Stimulated activated CD8-positive, alpha-beta memory T cell treated with anti-CD3 and anti-CD28 coated beads, Interleukin-15, amount 100 ng/mL, for 1 hour (primary cell): ENCODE results near the gene ELOVL1.
"Not testable (repeated sequence)": the region's sequence is repeated elsewhere in the genome, so short reads cannot be mapped to it uniquely, and the experiment has no call there.

Experiments
- DNase-seq: peaks from one replicate; pipeline ENCODE4 v3.0.0-alpha.2; 2020; ENCODE audit warnings: low read depth

Gene ELOVL1

DNA sequence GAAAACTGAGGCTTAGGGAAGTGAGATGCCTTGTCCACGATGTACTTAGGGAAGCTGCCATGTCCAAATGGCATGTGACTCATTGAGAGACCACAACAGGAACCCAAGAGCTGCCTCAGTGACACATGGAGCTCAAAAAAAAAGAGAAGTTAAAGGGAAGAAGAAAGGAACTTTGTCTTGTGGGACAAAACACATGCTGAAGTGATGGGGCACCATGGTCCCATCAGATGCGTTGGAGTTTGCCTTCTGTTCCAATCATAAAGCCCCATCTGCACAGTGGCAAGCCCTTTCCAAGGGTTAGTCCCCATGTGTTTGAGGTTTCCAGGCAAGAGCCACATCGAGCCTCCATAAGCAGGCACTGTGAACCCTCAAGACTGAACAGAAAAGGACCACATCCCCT lies 13.8 kb upstream of the ELOVL1 start:
- DNase-seq: no peak

DNA sequence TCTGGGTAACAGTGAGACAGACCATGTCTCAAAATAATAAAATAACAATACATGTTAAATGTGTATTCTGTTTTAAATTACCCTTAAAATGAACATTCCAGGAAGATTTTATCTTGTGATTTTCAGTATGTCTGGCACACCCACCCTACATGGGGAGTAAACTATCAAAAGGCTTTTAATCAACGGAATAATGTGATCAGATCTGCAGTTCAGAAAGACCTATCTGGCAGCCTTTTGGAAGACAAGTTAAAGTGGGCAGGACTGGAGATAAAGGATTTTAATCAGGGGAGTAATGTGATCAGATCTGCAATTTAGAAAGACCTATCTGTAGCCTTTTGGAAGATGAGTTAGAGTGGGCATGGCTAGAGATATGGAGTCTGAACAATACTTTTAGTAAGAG lies 11.7 kb upstream of the ELOVL1 start:
- no peak for DNase-seq

DNA sequence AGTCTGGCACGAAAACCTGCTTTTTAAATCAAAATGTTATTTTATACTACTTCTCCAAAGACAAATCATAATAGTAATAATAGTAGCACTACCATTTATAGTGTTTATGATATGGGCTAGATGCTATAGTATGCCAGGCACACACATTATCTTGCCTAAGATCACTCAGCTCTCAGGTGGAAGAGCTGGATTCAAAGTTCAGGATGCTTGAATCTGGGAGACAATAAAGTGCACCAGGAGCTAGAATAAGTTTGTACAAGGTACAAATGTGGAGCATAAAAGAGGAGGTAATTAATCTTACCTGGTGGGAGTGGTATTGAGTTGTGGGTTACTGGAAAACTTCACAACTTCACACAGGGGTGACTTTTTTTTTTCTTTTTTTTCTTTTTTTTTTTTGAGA lies 10.0 kb upstream of the ELOVL1 start:
- no peak for DNase-seq

DNA sequence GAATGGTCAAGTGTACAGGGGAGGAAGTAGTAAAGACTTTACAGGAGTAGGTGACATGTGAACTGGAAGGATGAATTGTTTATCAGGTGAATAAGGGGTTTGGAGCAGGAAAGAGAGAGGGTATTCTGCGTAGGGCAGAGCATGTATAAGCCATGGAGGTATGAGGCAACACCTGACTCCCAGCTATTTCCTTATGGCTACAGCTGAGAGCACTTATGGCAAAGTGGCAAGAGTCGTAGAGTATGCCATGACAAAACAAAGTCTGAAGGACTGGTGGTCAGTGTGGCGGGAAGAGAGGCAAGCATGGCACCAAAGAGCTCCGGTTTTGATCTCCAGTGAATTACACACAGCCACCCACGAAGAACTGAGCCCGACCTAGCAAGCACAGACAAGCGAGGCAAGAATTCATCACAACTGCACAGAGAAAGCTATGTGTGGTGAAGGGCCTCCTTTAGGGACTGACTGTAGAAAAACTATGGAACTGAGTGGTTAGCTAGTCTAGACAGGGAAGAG lies 9.0 kb upstream of the ELOVL1 start:
- DNase-seq: no peak

DNA sequence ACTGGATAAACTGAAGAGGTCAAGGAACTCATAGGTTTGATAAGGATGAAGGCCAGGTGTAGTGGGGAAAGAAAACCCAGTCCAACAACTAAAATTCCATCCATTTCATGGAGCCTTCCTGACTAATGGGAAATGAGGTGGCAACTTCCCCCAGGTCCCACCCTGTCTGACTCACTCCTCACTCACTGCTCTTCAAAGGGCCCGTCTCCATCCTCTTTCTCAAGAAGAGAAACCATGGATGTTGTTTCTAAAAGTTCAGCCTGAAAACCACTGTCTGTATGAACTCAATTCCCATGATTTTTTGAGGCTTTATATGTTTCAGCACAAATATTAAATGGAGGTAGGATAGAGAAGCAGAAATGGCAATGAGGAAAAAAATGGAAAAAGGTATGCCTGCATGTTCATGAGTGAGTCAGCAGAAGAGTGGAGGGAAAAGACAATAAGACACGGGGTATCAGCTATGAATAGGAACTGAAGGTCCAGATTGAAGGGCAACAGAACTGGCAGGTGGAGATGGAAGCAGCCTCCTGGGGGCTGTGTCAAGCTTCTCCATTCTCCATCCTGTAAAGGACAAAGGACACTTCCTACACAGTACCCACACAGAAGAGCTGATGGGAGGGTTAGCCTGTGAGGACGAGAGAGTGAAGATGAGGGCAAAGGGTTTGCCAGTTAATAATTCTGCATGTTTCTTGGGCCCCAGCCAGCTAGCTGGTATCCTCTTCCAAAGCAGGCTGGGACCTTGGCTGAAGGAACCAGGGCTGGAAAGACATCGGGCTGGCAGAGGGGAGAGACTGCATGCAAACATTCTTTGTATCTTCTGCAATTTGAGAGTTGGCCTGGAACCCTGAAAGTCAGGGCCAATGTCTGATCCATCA lies 5.5 kb upstream of the ELOVL1 start:
- DNase-seq: no peak

DNA sequence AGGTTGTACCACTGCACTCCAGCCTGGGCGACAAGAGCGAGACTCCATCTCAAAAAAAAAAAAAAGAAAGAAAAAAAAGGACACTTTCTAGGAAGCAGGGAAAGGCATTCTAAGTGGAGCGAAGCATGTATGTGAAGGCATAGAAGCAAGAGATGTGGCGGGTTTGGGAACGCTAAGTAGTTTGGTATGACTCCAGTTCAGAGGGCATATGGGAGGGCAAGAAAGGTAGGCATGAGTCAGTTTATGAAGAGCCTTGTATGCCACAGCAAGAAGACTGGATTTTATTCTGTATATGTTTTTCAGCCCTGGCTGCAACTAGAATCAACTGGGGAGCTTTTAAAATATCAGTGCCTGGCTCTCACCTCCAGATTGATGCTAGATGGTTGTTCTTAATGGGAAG lies 4.4 kb upstream of the ELOVL1 start:
- no peak for DNase-seq

DNA sequence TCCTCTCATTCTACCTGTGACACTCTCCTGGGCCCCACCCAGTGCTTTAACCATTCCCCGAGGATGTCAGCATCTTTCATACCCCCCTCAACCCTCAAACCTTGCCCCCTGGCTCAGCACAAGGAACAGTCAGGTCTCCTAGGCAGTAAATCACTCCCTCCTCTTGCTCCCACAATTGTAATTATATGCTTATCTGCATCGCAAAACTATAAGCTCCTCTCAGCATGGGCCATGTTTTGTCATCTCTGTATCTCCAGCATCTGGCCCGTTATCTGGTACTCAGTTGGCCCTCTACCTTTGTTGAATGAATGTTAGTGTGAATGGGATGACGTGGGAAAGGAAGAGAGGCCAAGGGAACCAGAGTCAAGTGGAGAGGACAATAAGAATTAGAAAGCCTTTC lies 2.8 kb upstream of the ELOVL1 start:
- no peak for DNase-seq

DNA sequence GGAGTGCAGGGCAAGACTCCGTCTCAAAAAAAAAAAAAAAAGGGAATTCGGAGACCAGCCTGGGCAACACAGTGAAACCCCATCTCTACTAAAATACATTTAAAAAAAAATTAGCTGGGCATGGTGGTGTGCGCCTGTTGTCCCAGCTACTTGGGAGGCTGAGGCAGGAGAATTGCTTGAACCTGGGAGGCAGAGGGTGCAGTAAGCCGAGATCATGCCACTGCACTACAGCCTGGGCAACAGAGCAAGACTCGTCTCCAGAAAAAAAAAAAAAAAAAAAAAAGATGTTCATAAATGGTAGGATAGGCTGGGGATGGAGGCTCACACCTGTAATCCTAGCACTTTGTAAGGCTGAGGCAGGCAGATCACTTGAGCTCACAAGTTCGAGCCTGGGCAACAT lies 2.0 kb upstream of the ELOVL1 start:
- DNase-seq: not testable (repeated sequence)

DNA sequence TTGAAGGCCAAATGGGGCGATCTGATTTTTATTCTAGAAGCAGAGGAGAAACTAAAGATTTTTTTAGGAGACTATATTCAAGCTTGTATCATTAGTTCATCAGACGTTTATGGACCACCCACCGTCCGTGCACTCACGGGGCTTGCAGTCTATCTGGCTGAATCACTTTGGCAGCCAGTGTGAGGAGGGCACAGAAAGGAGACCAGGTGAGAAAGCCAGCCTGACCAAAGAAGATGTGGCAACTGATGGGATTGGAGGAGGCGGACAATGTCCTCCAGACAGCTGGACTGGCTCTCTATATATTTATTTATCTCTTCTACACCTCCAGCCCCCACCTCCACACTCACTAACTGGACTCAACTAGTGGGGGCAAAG lies 822 bp upstream of the ELOVL1 start:
- no peak for DNase-seq

DNA sequence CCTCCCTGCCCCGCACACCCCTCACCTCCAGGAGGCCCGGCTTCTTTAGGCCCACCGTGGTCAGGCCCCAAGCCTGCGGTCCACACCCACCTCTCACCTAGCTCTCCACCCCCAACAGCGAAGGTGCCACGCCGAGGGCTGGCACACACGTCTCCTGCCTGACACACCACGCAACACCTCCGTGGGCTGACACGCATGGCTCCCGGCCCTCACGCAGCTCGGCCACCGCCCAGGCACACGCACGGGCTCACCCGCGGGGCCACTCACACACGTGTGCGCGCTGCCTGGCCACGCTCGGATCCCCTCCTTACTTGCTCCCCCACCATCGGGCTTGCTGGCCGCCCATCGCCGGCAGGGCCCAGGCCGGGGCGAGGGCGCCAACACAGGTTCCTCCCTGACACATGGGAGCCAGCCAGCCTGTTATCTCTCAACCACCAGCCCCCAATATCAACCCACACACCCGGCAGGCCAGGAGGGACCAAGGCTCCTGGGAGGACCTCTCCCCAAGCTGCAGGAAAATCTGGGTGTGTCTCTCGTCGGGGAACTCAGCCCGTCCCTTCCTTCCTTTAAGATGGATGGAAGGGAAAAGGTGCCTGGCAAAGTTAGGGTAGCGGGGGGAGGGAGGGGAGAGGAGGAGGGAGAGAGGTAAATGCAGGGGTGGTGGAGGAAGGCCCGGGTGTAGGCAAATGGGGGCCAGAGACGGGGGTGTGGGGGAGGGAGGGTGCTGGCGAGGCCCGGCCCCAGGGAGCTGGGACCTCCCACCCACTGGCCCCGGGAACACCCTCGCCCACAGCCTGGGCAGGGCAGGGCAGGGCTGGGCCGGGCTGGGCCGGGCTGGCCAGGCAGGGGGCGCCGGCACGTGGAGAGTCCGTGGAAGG lies 546 bp downstream of the ELOVL1 start:
- no peak for DNase-seq

DNA sequence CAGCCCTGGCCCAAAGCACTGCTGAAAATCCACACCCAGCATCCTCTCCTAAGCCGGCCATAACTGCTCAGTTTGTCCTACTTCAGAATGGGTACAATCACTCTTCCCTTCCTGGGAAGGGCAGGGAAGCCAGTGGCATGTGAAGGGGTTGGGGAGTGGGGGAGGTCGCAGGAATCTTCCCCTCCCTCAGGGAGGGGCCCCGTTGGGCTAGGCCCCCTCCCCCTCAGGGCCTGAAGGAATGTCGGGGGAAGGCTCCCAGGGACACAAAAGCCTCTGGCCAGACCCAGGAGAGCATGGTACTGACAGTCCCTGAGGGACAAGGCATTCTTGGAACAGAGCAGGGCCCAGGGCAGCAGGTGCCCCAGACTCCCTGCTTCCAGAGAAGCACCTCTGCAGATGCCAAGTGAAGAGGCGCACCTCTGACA lies 1.2 kb downstream of the ELOVL1 start:
- DNase-seq: no peak

DNA sequence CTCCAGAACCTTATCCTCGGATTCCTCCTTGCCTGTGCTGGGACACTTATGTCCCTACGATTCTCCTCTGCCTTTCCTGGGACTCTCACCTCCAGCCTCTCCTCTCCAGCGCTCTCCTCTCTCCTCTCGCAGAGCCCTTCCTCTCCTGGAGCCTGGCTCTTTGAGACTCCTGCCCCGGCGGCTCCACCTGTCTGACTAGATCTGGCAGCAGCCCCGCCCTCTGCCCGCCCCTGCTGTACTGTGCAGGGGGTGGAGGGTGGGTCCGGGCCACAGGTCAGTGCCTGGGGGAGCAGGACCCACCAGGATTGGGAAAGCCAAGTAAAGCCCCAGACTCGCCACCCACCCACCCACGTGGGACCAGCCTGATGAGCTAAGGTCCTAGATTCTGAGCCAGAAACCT lies 1.6 kb downstream of the ELOVL1 start:
- no peak for DNase-seq

DNA sequence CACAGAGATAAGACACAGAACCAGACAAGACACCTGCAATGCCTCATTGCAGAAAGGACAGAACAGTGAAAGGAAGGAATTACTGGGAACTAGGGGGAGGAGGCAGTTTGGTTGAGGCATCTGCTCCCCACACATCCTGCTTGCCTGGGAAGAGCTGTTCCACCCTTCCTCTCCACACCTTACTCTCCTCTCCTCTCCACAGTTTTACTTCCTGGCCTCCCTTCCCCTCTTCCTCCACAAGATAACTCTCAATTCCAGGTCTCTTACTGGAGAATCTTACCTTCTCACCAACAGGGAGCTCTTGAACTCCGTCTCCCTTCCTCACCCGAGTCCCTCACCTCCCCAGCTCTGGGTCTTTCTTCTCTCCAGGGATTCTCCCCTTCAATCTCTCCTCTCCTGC lies 2.1 kb downstream of the ELOVL1 start:
- no peak for DNase-seq

DNA sequence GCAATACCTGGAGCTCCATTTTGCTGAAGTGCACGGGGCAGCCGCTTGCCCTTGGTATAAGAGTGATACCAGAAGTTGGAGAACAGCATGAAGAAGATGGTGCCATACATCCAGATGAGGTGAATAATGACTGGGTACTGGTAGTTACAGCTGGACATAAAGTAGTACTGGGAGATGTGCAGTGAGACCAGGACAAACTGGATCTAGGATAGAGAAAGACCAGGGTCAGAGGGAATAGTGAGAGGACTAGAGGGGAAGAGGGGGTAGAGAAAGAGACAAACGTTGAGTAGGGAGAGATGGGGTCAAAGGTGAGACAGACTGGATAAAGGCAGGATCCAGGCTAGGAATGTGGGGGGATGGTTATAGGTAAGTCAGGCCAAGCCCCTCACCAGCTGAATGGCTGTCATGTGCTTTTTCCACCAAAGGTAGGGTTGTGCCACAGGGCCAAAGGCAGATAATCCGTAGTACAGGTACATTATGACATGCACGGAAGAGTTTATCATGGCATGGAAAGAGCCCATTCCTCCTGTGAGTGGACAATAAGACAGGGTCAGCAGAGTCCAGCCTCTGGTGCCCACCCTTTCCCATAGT lies 3.8 kb downstream of the ELOVL1 start:
- DNase-seq: no peak

DNA sequence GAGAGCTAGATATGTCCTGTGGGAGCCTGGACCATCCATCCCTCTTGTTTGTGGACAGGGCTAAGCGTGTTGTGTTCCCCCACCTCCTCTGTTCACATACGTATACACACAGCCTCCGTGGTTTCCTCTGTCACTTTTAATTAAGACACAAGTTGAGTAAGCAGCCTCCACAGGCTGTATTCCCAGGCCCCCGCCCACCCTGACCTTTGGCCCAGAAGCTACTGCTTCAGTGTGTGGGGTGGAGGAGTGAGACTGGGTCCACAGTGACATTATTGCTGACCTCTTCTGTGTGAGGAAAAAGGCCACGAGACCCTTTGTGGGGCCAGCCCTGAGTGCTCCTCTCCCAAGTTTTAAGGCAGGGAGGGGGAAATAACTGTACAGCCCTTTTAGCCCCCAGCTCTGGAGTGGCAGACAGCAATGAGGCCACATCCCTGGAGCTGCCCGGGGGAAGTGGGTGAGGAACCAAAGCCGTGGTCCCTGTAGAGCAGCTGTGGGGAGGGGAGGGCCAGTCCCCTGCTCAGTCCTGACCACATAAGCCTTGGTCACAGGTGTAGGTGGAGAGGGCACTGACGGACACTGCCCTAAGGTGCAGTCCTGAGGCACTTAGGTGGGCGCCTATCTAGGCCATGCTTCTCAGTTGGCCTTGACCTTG lies 4.4 kb downstream of the ELOVL1 start:
- no peak for DNase-seq

DNA sequence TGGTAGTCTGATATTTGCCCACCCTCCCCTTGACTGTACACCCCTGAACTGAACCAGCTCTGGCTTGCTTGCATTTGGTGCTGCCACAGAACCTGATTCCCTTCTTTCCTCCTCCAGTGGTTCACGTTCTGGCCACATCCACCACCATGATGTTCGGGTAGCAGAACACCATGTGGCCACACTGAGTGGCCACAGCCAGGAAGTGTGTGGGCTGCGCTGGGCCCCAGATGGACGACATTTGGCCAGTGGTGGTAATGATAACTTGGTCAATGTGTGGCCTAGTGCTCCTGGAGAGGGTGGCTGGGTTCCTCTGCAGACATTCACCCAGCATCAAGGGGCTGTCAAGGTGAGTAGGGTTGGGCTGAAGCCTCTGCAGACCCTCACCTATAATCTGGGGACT lies 7.2 kb downstream of the ELOVL1 start:
- no peak for DNase-seq

DNA sequence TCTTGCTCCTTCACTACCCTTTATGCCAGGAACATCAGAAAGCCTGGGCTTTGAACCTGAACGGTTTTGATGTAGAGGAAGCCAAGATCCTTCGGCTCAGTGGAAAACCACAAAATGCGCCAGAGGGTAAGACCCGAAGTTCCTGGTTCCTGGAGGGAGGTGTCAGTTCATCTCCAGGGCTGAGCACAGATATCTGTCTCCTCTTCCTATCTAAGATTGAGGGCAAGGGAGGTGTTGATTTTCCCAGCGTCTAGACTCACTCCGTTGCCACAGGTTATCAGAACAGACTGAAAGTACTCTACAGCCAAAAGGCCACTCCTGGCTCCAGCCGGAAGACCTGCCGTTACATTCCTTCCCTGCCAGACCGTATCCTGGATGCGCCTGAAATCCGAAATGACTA lies 8.1 kb downstream of the ELOVL1 start:
- DNase-seq: no peak

DNA sequence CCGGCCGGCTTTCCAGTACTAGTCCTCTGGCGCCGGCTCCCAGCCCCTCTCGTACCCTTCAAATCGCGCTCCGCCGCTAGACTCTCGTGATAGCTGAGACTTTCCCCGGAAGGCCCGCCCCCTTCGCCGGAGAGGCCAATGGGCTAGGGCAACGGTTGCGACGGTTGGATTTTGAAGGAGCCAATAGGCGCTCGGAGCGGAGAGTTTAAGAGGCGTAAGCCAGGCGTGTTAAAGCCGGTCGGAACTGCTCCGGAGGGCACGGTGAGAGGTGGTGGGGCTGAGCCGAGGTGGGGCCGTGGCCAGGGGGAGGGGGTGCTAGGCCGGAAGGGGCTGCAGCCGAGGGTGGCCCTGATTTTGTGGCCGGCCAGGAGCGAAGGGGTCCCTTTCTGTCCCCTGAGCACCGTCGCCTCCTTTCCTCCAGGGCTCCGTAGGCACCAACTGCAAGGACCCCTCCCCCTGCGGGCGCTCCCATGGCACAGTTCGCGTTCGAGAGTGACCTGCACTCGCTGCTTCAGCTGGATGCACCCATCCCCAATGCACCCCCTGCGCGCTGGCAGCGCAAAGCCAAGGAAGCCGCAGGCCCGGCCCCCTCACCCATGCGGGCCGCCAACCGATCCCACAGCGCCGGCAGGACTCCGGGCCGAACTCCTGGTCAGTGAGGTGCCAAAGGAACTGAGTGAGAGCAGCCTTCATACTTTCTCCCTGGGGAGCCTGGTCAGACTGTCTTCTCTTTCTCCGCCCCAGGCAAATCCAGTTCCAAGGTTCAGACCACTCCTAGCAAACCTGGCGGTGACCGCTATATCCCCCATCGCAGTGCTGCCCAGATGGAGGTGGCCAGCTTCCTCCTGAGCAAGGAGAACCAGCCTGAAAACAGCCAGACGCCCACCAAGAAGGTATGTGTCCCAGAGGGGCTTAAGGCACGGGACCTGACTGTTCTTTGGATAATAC lies 8.8 kb downstream of the ELOVL1 start, which contains the start of gene CDC20:
Gene CDC20, plus strand, starts transcription at position 236 of the 948 bp plus-strand sequence. Its CDS starts 235 bp downstream, at position 471.
- DNase-seq: peak; percentile 96

DNA sequence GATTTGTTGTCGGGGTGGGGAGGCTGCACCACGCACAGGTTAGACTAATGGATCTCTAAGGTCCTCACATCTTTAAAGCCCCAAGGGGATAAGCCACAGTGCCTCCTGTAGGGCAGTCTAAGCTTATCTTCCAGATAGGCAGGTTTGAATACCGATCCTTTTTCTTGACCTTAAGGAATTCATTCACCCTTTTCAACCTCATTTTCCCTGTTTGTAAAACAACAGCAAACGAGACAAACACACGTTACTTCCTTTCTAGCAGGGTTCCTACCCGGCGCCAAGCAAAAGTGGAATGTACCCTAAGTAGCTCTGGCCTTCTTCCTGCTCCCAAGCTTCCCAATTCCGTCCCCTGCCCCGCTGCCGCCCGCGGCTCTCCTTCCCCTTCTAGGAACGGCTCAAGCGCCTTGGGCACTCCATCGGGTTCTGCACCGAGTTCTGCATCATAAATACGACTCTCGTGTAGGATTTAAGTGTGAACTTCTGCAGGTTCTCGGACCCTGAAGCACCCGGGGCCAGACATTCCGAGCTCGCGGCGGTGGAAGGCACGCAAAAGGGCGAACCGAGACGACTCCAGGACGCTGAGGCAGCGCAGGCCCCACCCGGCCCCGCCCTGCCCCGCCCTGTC lies 9.6 kb downstream of the ELOVL1 start:
- DNase-seq: no peak

DNA sequence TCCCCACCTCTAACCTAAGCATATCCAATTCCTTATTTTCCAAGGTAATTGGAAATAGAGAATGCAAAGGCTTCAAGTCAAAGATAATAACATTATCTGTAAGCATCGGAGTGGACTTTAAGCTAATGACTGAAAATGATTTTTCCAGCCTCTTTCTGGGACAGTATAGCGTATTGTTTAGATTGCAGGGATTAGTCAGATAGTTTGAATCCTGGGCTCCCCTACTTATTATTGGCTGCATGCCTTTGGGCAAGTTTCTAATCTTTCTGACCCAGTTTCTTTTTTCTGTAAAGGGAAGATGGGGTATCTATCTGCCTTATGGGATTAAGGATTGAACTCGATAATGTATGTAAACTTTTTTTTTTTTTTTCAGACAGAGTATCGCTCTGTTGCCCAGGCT lies 10.6 kb downstream of the ELOVL1 start:
- no peak for DNase-seq
